PFSK-1 (cell line): ENCODE results near the gene FOXL2NB.

Experiments
- POLR2AphosphoS5 ChIP-seq: IDR thresholded peaks from 2 replicates; pipeline ENCODE4 v1.6.1; 2012; ENCODE audit warnings: low read depth, mild to moderate bottlenecking, control low read depth, low read length, moderate library complexity
- REST ChIP-seq, 2 experiments: IDR thresholded peaks; 2 replicates each; pipeline versions ENCODE4 v1.6.1 to v1.8.0; 2011 to 2012; ENCODE audit warnings: low read depth in 2 of 2, low read length in 2 of 2, control low read depth in 1 of 2, inconsistent platforms in 1 of 2, mild to moderate bottlenecking in 1 of 2, moderate library complexity in 1 of 2; ENCODE audit not compliant: insufficient read depth in 1 of 2
- SIN3A ChIP-seq: IDR thresholded peaks from 2 replicates; pipeline ENCODE4 v1.6.1; 2012; ENCODE audit warnings: mild to moderate bottlenecking, low read length, moderate library complexity, borderline replicate concordance; ENCODE audit not compliant: insufficient read depth
- TAF1 ChIP-seq: IDR thresholded peaks from 2 replicates; pipeline ENCODE4 v1.6.1; 2012; ENCODE audit warnings: low read length, control low read depth, borderline replicate concordance; ENCODE audit not compliant: insufficient read depth

GRCh38 chr3:138911621-138912020, 35.4 kb upstream of the FOXL2NB start:
- TF ChIP-seq REST (IDR thresholded peaks at IDR 0.05; ENCODE audit: insufficient read depth in 1 of 2, low read depth in 2 of 2, low read length in 2 of 2) = no peak
- no peak for TF ChIP-seq SIN3A
- TF ChIP-seq POLR2AphosphoS5 = no peak
- no peak for TF ChIP-seq TAF1
